Nephron (organoid): ENCODE results near the gene SLC18A3.

Experiments
- H3K27ac Mint-ChIP-seq, 3 experiments: 2 replicates each; pipeline ENCODE4 v1.8.0; 2020; ENCODE audit warnings: mixed read lengths in 3 of 3, mild to moderate bottlenecking in 2 of 3, moderate library complexity in 1 of 3
- H3K27me3 Mint-ChIP-seq: 2 replicates; pipeline ENCODE4 v1.8.0; 2021; ENCODE audit warnings: low read depth, mild to moderate bottlenecking, moderate library complexity, mixed read lengths
- H3K36me3 Mint-ChIP-seq: 2 replicates; pipeline ENCODE4 v1.8.0; 2020; ENCODE audit warnings: low read depth, mixed read lengths
- H3K4me1 Mint-ChIP-seq: 2 replicates; pipeline ENCODE4 v1.8.0; 2020; ENCODE audit warnings: mixed read lengths
- H3K4me3 Mint-ChIP-seq, 3 experiments: 2 replicates each; pipeline ENCODE4 v1.8.0; 2020; ENCODE audit warnings: mild to moderate bottlenecking in 3 of 3, mixed read lengths in 3 of 3, moderate library complexity in 2 of 3
- H3K9me3 Mint-ChIP-seq: 2 replicates; pipeline ENCODE4 v1.8.0; 2020; ENCODE audit warnings: mixed read lengths
- TF ChIP-seq, protein P1 (sequence below), 3 experiments: fragments of 200-600 bp; sonication (generic); IDR thresholded peaks; one replicate each; pipeline ENCODE4 v1.5.0; 2021; ENCODE audit warnings: antibody characterized with exemption in 3 of 3; ENCODE audit not compliant: unreplicated experiment in 3 of 3

The SLC18A3 gene

DNA sequence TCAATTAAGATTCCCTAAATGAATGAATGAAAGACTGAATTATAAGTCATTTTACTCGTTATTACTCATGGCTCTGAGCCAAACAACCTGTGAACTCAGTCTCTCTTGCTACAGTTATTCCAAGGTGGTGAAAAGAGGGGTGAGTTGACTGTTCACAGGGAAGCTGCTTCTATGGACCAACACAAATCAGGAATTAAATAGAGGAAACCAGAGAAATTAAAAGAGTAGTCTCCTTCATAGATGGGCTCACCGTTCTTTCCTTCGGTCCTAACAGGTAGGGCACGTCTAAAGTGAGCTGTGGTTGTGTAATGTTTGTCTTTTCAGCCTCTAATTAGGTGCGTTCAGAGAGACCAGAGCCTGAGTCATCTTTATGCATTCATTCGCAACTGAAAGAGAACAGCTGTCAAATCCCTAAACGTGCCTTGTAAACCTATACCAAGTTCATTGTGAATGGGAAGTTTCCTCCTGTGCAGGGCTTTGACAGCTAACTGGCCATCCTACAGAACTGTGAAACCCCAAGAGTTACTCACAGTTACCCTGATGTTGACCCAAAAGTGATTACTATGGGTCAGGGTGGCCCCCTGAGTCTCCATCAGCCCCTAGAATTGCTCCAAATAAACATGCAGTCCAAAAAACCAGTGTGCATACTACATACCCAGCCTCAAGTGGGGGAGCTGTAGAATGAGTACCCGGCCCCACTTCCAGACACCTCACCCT lies 51.2 kb downstream of the SLC18A3 start:
- H3K9me3 Mint-ChIP-seq: peaks cover 6% of the 10 kb centered on the region
- no peaks in the 10 kb centered on the region for H3K4me1 Mint-ChIP-seq
- no peak overlapping the region for H3K4me3 Mint-ChIP-seq
- peaks cover 4% of the 10 kb centered on the region for H3K36me3 Mint-ChIP-seq
- TF ChIP-seq, protein P1, sequence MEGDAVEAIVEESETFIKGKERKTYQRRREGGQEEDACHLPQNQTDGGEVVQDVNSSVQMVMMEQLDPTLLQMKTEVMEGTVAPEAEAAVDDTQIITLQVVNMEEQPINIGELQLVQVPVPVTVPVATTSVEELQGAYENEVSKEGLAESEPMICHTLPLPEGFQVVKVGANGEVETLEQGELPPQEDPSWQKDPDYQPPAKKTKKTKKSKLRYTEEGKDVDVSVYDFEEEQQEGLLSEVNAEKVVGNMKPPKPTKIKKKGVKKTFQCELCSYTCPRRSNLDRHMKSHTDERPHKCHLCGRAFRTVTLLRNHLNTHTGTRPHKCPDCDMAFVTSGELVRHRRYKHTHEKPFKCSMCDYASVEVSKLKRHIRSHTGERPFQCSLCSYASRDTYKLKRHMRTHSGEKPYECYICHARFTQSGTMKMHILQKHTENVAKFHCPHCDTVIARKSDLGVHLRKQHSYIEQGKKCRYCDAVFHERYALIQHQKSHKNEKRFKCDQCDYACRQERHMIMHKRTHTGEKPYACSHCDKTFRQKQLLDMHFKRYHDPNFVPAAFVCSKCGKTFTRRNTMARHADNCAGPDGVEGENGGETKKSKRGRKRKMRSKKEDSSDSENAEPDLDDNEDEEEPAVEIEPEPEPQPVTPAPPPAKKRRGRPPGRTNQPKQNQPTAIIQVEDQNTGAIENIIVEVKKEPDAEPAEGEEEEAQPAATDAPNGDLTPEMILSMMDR (IDR thresholded peaks at IDR 0.05; ENCODE audit: unreplicated experiment in 3 of 3): no peak
- no peak overlapping the region for H3K27ac Mint-ChIP-seq
- H3K27me3 Mint-ChIP-seq: peaks cover 25% of the 10 kb centered on the region
